IMR-90 (cell line): Measurements from ENCODE around the gene HSPA1L. TPM values are rescaled to one million over a fixed set of nuclear protein-coding genes. Genes with fewer than 3 reads are reported as not detected.

Experiments used
- ATAC-seq: fragments of 200-7000 bp; cut with Tn5 transposase; 2 replicates; pipeline ENCODE4 v1.9.1; 2020; ENCODE audit warnings: low read depth, mild to moderate bottlenecking, moderate library complexity
- BruUV-seq: library from RNA; stranded (reverse); fragments of 400-500 nt; replicated peaks from 2 replicates; lab custom pipeline; 2021; lab: Mats Ljungman, UMichigan
- CTCF ChIA-PET: fragments of 300-600 bp; formaldehyde crosslinking; extraction: SDS; loops from one replicate; lab custom pipeline; 2021; ENCODE audit warnings: antibody characterized with exemption; lab: Yijun Ruan, JAX
- POLR2A ChIA-PET: fragments of 300-600 bp; sonication (Branson Sonifier 250); formaldehyde crosslinking; loops from one replicate; lab custom pipeline; 2022; ENCODE audit warnings: antibody characterized with exemption; ENCODE audit not compliant: unreplicated experiment; lab: Charles Lee
- DNase-seq: peaks from one replicate; pipeline ENCODE4 v3.0.0; 2013
- H2AFZ ChIP-seq: replicated peaks from 2 replicates; pipeline ENCODE3; 2013; ENCODE audit warnings: low read length, mild to moderate bottlenecking; ENCODE audit not compliant: poor library complexity
- H2AK5ac ChIP-seq: 2 replicates; pipeline ENCODE4 v1.6.1; 2013; ENCODE audit warnings: low read depth, low read length, inconsistent platforms
- H2AK9ac ChIP-seq: replicated peaks from 2 replicates; pipeline ENCODE3; 2013; ENCODE audit warnings: mild to moderate bottlenecking, low read depth, low read length, moderate library complexity; ENCODE audit not compliant: poor library complexity
- H2BK120ac ChIP-seq: 2 replicates; pipeline ENCODE4 v1.6.1; 2013; ENCODE audit warnings: low read depth, low read length, inconsistent platforms
- H2BK15ac ChIP-seq: 3 replicates; pipeline ENCODE4 v1.6.1; 2013; ENCODE audit warnings: low read depth, low read length, inconsistent platforms
- H2BK20ac ChIP-seq: 2 replicates; pipeline ENCODE4 v1.6.1; 2013; ENCODE audit warnings: low read depth, mild to moderate bottlenecking, inconsistent platforms, low read length, moderate library complexity
- H2BK5ac ChIP-seq: 2 replicates; pipeline ENCODE4 v1.6.1; 2013; ENCODE audit warnings: mild to moderate bottlenecking, low read depth, low read length, inconsistent platforms; ENCODE audit not compliant: poor library complexity, severe bottlenecking
- H3K14ac ChIP-seq: replicated peaks from 2 replicates; pipeline ENCODE4 v1.6.1; 2013; ENCODE audit warnings: low read depth, low read length, inconsistent platforms
- H3K18ac ChIP-seq: 2 replicates; pipeline ENCODE4 v1.6.1; 2013; ENCODE audit warnings: low read depth, low read length, control low read depth
- H3K23ac ChIP-seq: 2 replicates; pipeline ENCODE4 v1.6.1; 2013; ENCODE audit warnings: low read depth, low read length, inconsistent platforms
- H3K27ac ChIP-seq: 2 replicates; pipeline ENCODE4 v1.5.1; 2013; ENCODE audit warnings: mild to moderate bottlenecking, control low read depth, low read length; ENCODE audit not compliant: insufficient read depth
- H3K27me3 ChIP-seq: 2 replicates; pipeline ENCODE4 v1.6.1; 2013; ENCODE audit warnings: low read length; ENCODE audit not compliant: control insufficient read depth, insufficient read depth
- H3K36me3 ChIP-seq: 2 replicates; pipeline ENCODE4 v1.6.1; 2013; ENCODE audit warnings: low read length, mixed read lengths; ENCODE audit not compliant: control insufficient read depth, insufficient read depth
- H3K4ac ChIP-seq: 2 replicates; pipeline ENCODE4 v1.6.1; 2013; ENCODE audit warnings: low read depth, low read length, inconsistent platforms
- H3K4me1 ChIP-seq: 2 replicates; pipeline ENCODE4 v1.6.1; 2013; ENCODE audit warnings: low read length, mixed read lengths; ENCODE audit not compliant: control insufficient read depth, insufficient read depth
- H3K4me2 ChIP-seq: 2 replicates; pipeline ENCODE4 v1.6.1; 2013; ENCODE audit warnings: low read depth, mild to moderate bottlenecking, control low read depth, low read length, moderate library complexity
- H3K4me3 ChIP-seq: 2 replicates; pipeline ENCODE4 v1.5.1; 2013; ENCODE audit warnings: low read depth, mild to moderate bottlenecking, control low read depth, low read length, moderate library complexity; ENCODE audit not compliant: insufficient read depth
- H3K56ac ChIP-seq: 2 replicates; pipeline ENCODE4 v1.6.1; 2013; ENCODE audit warnings: low read length, inconsistent platforms; ENCODE audit not compliant: insufficient read depth; ENCODE audit errors: extremely low read depth
- H3K79me1 ChIP-seq, 2 experiments: 2 replicates each; pipeline ENCODE4 v1.6.1; 2013; ENCODE audit warnings: low read length in 2 of 2, inconsistent platforms in 1 of 2, low read depth in 1 of 2
- H3K9ac ChIP-seq: 2 replicates; pipeline ENCODE4 v1.6.1; 2013; ENCODE audit warnings: low read depth, low read length, control low read depth
- H3K9me1 ChIP-seq: 2 replicates; pipeline ENCODE4 v1.6.1; 2013; ENCODE audit warnings: low read length, inconsistent platforms; ENCODE audit not compliant: insufficient read depth
- H3K9me3 ChIP-seq: 2 replicates; pipeline ENCODE4 v1.6.1; 2013; ENCODE audit warnings: low read length; ENCODE audit not compliant: control insufficient read depth, insufficient read depth
- H4K20me1 ChIP-seq: 2 replicates; pipeline ENCODE4 v1.6.1; 2013; ENCODE audit warnings: low read length, inconsistent platforms; ENCODE audit not compliant: insufficient read depth
- H4K5ac ChIP-seq: 2 replicates; pipeline ENCODE4 v1.6.1; 2013; ENCODE audit warnings: mild to moderate bottlenecking, low read depth, low read length, control low read depth
- H4K8ac ChIP-seq, 2 experiments: 2 replicates each; pipeline ENCODE4 v1.6.1; 2013; ENCODE audit warnings: low read depth in 2 of 2, low read length in 2 of 2, control low read depth in 1 of 2, inconsistent platforms in 1 of 2
- H4K91ac ChIP-seq: 2 replicates; pipeline ENCODE4 v1.6.1; 2013; ENCODE audit warnings: low read depth, low read length, inconsistent platforms; ENCODE audit not compliant: insufficient read depth
- BHLHE40 ChIP-seq: fragments of 150-350 bp; IDR thresholded peaks from 2 replicates; pipeline ENCODE4 v1.6.1; 2016; ENCODE audit warnings: mild to moderate bottlenecking, low read depth, low read length
- CEBPB ChIP-seq: IDR thresholded peaks from 2 replicates; pipeline ENCODE4 v1.6.1; 2012; ENCODE audit warnings: low read depth, low read length, improper control_type of control experiment
- CHD1 ChIP-seq: IDR thresholded peaks from 2 replicates; pipeline ENCODE4 v1.6.1; 2012; ENCODE audit warnings: low read depth, low read length, improper control_type of control experiment
- FOS ChIP-seq: fragments of 150-350 bp; IDR thresholded peaks from 2 replicates; pipeline ENCODE4 v1.6.1; 2016; ENCODE audit warnings: low read depth, low read length
- MAFK ChIP-seq: IDR thresholded peaks from 2 replicates; pipeline ENCODE4 v1.6.1; 2012; ENCODE audit warnings: low read depth, low read length, improper control_type of control experiment
- MAZ ChIP-seq: IDR thresholded peaks from 2 replicates; pipeline ENCODE4 v1.6.1; 2012; ENCODE audit warnings: low read depth, mild to moderate bottlenecking, low read length, improper control_type of control experiment, moderate library complexity, borderline replicate concordance
- MXI1 ChIP-seq: IDR thresholded peaks from 2 replicates; pipeline ENCODE4 v1.6.1; 2012; ENCODE audit warnings: low read depth, mild to moderate bottlenecking, low read length, moderate library complexity, borderline replicate concordance
- NFE2L2 ChIP-seq: fragments of 150-350 bp; IDR thresholded peaks from 2 replicates; pipeline ENCODE4 v1.6.1; 2016; ENCODE audit warnings: low read depth, mild to moderate bottlenecking, low read length
- POLR2A ChIP-seq: IDR thresholded peaks from 2 replicates; pipeline ENCODE4 v1.6.1; 2012; ENCODE audit warnings: mild to moderate bottlenecking, low read depth, low read length
- RAD21 ChIP-seq: IDR thresholded peaks from 2 replicates; pipeline ENCODE4 v1.6.1; 2012; ENCODE audit warnings: low read length, improper control_type of control experiment
- RCOR1 ChIP-seq: IDR thresholded peaks from 2 replicates; pipeline ENCODE4 v1.6.1; 2012; ENCODE audit warnings: mild to moderate bottlenecking, low read length, improper control_type of control experiment; ENCODE audit not compliant: insufficient replicate concordance
- RFX5 ChIP-seq: IDR thresholded peaks from 2 replicates; pipeline ENCODE4 v1.8.0; 2012; ENCODE audit warnings: low read depth, mild to moderate bottlenecking, low read length, moderate library complexity
- SMC3 ChIP-seq: fragments of 150-350 bp; IDR thresholded peaks from 2 replicates; pipeline ENCODE4 v1.6.1; 2016; ENCODE audit warnings: low read depth, mild to moderate bottlenecking, antibody characterized with exemption, low read length, moderate library complexity
- WGBS, 2 experiments: methylation state at CpG; one replicate each; pipeline versions ENCODE4 v1.1.5 to v1.1.7; 2013; ENCODE audit warnings: missing lambda C conversion rate in 2 of 2; ENCODE audit not compliant: insufficient read length in 1 of 2; ENCODE audit errors: extremely low coverage in 2 of 2; 5-methylcytosine and 5-hydroxymethylcytosine counted together
- dilution Hi-C: fragments of 300-500 bp; cut with HindIII; formaldehyde crosslinking; loops from one replicate; pipeline ENCODE4 v1.14.3; 2018; ENCODE audit warnings: low sequenced_read_pairs; ENCODE audit not compliant: unreplicated experiment
- in situ Hi-C: fragments of 300-500 bp; cut with MboI; formaldehyde crosslinking; loops from 3 replicates; pipeline ENCODE4 v1.14.3; 2019; ENCODE audit warnings: low sequenced_read_pairs, inconsistent platforms, mixed read lengths
- intact Hi-C: fragments of 100-400 bp; cut with micrococcal nuclease; formaldehyde crosslinking; loops from 2 replicates; pipeline ENCODE4 v1.10.0; 2022
- polyA plus RNA-seq, 3 experiments: library from polyadenylated mRNA; depleted of rRNA; stranded (reverse); fragments of >200 nt; gene quantifications; 2 replicates each; pipeline ENCODE4 v1.2.3, GENCODE V29; 2012; ENCODE audit warnings: low replicate concordance in 1 of 3
- total RNA-seq: library from RNA; depleted of rRNA; stranded (reverse); fragments of >200 nt; gene quantifications from 2 replicates; pipeline ENCODE4 v1.2.3, GENCODE V29; 2012
- TF ChIP-seq, protein P1 (sequence below): fragments of 150-350 bp; IDR thresholded peaks from 2 replicates; pipeline ENCODE4 v1.6.1; 2017; ENCODE audit warnings: mild to moderate bottlenecking, antibody characterized with exemption, low read length, low read depth
- TF ChIP-seq, protein P2 (sequence below): fragments of 150-350 bp; IDR thresholded peaks from 2 replicates; pipeline ENCODE4 v1.6.1; 2016; ENCODE audit warnings: low read depth, mild to moderate bottlenecking, low read length, moderate library complexity, borderline replicate concordance

HSPA1L gene
- total and polyA plus RNA-seq, 2 of the 4 experiments (the other 2 are of a cell fraction): 0.97 to 1.3 TPM

DNA sequence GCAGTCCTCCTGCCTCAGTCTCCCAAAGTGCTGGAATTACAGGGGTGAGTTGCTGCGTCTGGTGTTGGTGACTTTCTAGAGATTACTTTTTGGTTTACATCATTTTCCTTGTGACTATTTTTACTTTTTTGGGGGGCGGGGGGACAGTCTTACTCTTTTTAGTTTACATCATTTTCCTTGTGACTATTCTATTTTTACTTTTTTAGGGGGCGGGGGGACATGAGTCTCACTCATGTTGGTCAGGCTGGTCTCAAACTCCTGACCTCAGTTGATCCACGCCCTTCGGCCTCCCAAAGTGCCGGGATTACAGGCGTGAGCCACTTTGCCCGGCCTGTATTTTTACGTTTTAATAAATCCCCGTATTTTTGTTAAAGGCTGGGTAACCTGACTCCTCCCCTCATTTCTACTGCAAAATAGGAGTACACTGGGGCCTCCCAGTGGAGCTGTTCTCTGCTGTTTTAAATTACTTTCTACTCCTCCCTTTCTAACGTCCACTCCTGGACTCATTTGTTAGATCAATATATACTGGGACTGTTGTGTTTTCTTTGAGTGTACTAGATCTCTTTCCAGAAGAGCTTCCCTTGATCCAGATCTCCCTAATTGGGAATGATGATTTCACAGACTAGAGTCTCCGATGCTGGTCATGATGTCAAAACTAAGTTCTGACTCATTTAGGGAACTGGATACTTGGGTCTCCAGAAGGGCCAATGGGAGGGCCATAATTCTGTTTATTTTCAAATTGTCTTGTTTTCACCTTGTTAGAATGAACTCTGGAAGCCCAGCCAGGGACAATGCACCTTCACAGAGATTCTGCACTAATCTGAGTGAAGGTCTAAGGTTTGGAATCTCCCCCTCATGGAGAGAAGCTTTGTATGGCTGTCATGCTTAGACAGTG, 21.6 kb upstream of the HSPA1L start:
- Histone ChIP-seq H3K27me3 (no peaks in the 10 kb centered on the region), H3K27ac (peak overlapping the region; percentile 79), H2AK5ac (peak overlapping the region; percentile 41; the same call in 1 of the 2 replicates), H3K23ac (peak overlapping the region; percentile 83), H3K4me2 (peak overlapping the region; percentile 94), H3K9me1 (peaks cover 7% of the 10 kb centered on the region; the same call in 1 of the 2 replicates), H2BK120ac (no peak overlapping the region), H2BK20ac (no peak overlapping the region), H2BK5ac (peak overlapping the region; percentile 52), H4K91ac (0 out of 2 replicates have a peak overlapping the region, but pooled peaks have one; percentile 3), H3K36me3 (peaks cover 43% of the 10 kb centered on the region), H4K5ac (no peak overlapping the region), H3K14ac (peak overlapping the region; percentile 82), H4K20me1 (peaks cover 50% of the 10 kb centered on the region), H2BK15ac (no peak overlapping the region), H2AK9ac (peak overlapping the region; percentile 6), H2AFZ (no peak overlapping the region), H3K4me3 (peak overlapping the region; percentile 93), H3K9me3 (no peaks in the 10 kb centered on the region), H3K4ac (peak overlapping the region; percentile 4; the same call in 1 of the 2 replicates), H3K9ac (peak overlapping the region; percentile 98), H3K79me1 (peaks cover 23 to 43% of the 10 kb centered on the region in 2 experiments; a peak in 3 of 4 replicates), H4K8ac (peak overlapping the region in 1 of 2 experiments; percentile 57; a peak in 1 of 4 replicates), H3K18ac (no peak overlapping the region), H3K56ac (peak overlapping the region; percentile 49; the same call in 1 of the 2 replicates), H3K4me1 (peaks cover 11% of the 10 kb centered on the region)
- in situ Hi-C loops (loop anchor here (10.0 kb wide), 2 partner anchors 152 to 292 kb away; partner anchors contain the start of genes ATP6V1G2, DDX39B, LY6G5C and NFKBIL1), dilution Hi-C loops (no loop called here), intact Hi-C loops (no loop called here)
- no TSS peak for BruUV-seq
- POLR2A ChIA-PET: interaction anchor here (0.7 to 0.8 kb wide), 2 partner anchors 20 to 26 kb away, joined by 3 to 13 read pairs; partner anchors contain the start of gene NEU1
- DNase-seq (peak; percentile 67), ATAC-seq (peak; percentile 25)
- CTCF ChIA-PET: interaction anchor here (0.6 kb wide), 1 partner anchor 140 kb away, joined by 4 read pairs; no protein-coding TSS in a partner anchor
- WGBS, 2 experiments: 27% methylated on average over 4 of the region's 12 CpGs; no CpG with 5 or more reads in 1 of the 2 experiments
- TF ChIP-seq, protein P1, sequence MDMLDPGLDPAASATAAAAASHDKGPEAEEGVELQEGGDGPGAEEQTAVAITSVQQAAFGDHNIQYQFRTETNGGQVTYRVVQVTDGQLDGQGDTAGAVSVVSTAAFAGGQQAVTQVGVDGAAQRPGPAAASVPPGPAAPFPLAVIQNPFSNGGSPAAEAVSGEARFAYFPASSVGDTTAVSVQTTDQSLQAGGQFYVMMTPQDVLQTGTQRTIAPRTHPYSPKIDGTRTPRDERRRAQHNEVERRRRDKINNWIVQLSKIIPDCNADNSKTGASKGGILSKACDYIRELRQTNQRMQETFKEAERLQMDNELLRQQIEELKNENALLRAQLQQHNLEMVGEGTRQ: no peak
- no peak for TF ChIP-seq POLR2A
- no peak for TF ChIP-seq MAZ
- no peak for TF ChIP-seq RCOR1
- 0 out of 2 replicates have a peak, but pooled peaks have one; percentile 21 for TF ChIP-seq FOS
- no peak for TF ChIP-seq MXI1
- TF ChIP-seq RFX5: no peak
- no peak for TF ChIP-seq BHLHE40
- no peak for TF ChIP-seq MAFK
- no peak for TF ChIP-seq CHD1
- no peak for TF ChIP-seq CEBPB
- TF ChIP-seq SMC3: 0 out of 2 replicates have a peak, but pooled peaks have one; percentile 2
- 0 out of 2 replicates have a peak, but pooled peaks have one; percentile 5 for TF ChIP-seq RAD21
- no peak for TF ChIP-seq NFE2L2
- TF ChIP-seq, protein P2, sequence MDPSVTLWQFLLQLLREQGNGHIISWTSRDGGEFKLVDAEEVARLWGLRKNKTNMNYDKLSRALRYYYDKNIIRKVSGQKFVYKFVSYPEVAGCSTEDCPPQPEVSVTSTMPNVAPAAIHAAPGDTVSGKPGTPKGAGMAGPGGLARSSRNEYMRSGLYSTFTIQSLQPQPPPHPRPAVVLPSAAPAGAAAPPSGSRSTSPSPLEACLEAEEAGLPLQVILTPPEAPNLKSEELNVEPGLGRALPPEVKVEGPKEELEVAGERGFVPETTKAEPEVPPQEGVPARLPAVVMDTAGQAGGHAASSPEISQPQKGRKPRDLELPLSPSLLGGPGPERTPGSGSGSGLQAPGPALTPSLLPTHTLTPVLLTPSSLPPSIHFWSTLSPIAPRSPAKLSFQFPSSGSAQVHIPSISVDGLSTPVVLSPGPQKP: no peak
